ENCODE data around the gene GPR62. TPM values are rescaled to one million over a fixed set of nuclear protein-coding genes. Genes with fewer than 3 reads are reported as not detected.

Gene GPR62
- total and polyA plus RNA-seq, 7 donors, result 0.03 to 1.1 (median 0.71) TPM; not detected in 4

DNA sequence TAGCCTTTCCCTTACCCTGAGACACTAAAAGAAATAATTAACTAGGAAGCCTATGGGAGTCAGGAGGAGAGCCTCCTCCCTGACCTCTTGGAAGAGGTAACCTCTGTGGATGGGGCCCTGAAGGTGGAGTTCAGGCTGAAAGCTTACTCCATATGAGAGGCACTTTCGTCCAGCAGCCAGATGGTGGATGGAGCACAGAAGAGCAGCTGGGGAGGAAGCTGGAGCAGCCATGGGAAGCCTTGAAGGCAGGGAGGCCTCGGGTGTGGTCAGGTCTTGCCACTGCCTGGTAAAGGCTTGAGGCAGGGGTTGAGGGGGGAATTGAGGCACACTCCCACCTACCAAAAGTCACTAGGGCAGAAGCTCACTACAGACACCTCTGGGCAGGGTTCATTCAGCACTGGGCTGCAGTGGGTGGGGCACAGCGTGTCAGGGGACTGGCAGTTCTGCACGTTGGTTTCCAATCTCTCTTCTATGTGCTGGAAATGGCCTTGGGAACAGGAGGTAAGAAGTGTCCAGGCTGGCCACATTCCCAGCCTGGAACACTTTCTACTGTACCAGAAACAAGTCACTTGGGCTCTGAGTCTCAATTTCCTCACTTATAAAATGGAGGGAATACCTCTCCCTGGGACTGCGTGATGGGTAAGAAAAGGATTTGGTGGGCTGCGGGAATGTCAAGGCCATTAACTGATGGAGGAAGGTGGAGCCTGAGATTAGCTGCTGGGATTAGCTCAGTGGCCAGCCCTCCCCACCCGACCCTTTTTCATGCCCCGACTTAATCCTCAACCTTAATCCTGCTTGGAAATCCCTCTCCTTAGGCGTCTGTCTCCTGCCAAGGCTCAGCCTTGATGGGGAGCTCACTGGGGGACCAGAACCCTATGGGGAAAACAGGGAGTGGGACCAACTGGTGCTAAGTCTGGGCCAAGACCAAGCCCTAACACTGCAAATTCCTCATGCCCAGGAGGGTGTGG, 6.7 kb downstream of the GPR62 start:
- no peak overlapping the region for H3K27ac ChIP-seq
- intact Hi-C loops (cut with DNase I), result loop anchor here (10.0 kb wide), 1 partner anchor 567 kb away; the partner anchor contains the start of gene RBM15B
- no peak for DNase-seq
- no peak overlapping the region for H3K4me3 ChIP-seq
- H3K4me1 ChIP-seq, result peaks cover 0 to 43% (median 30%) of the 10 kb centered on the region in 4 donors
- TF ChIP-seq EP300 (IDR thresholded peaks at IDR 0.05), result no peak
- TF ChIP-seq, protein P1, sequence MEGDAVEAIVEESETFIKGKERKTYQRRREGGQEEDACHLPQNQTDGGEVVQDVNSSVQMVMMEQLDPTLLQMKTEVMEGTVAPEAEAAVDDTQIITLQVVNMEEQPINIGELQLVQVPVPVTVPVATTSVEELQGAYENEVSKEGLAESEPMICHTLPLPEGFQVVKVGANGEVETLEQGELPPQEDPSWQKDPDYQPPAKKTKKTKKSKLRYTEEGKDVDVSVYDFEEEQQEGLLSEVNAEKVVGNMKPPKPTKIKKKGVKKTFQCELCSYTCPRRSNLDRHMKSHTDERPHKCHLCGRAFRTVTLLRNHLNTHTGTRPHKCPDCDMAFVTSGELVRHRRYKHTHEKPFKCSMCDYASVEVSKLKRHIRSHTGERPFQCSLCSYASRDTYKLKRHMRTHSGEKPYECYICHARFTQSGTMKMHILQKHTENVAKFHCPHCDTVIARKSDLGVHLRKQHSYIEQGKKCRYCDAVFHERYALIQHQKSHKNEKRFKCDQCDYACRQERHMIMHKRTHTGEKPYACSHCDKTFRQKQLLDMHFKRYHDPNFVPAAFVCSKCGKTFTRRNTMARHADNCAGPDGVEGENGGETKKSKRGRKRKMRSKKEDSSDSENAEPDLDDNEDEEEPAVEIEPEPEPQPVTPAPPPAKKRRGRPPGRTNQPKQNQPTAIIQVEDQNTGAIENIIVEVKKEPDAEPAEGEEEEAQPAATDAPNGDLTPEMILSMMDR (IDR thresholded peaks at IDR 0.05), result no peak
- no peak for TF ChIP-seq POLR2AphosphoS5 (IDR thresholded peaks at IDR 0.05)
- TF ChIP-seq POLR2A (IDR thresholded peaks at IDR 0.05), result no peak
- no peaks in the 10 kb centered on the region for H3K9me3 ChIP-seq
- no peaks in the 10 kb centered on the region for H3K27me3 ChIP-seq
- WGBS, 2 donors, result 63 to 72% methylated on average over 9 of the region's 9 CpGs
- peaks cover 0 to 35% (median 9%) of the 10 kb centered on the region in 4 donors for H3K36me3 ChIP-seq

DNA sequence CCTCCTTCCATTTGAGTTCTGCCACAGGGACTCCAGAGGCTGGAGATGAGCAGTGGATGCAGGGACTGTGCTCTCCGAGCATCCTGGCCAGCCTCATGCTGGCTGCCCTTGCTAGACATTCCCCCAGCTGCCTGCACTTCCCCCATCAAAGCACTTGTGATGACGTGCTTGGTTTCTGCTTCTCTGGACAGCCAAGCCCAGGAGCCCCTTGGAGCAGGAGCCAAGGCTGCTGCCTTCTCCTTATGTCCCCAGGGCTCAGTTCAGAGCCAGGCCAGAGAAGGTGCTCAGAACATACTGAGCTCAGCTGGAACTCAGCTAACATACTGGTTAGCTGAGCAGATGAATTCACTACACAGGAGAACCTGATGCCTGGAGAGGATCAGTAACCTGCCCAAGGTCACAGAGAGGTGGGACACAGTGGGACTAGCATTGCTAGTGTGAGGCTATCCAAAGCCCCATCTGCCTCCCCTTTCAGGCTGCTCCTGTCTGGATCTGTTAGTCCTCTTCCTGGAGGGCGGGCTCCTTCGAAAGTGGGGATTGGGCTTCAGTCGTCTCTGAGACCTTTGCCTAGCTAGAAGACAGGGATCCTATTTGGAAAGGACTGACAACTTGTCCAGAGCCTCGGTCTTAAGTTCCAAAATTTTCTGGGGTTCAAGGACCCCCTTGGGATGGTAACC, 7.8 kb downstream of the GPR62 start:
- WGBS, 2 donors, result 82 to 88% methylated on average over 6 of the region's 6 CpGs
- no peaks in the 10 kb centered on the region for H3K27me3 ChIP-seq
- no peak overlapping the region for H3K4me3 ChIP-seq
- H3K9me3 ChIP-seq, result no peaks in the 10 kb centered on the region
- TF ChIP-seq, protein P1 (IDR thresholded peaks at IDR 0.05), result no peak
- TF ChIP-seq EP300 (IDR thresholded peaks at IDR 0.05) (no peak), POLR2AphosphoS5 (IDR thresholded peaks at IDR 0.05) (peak in 1 of 4 donors; percentile 11), POLR2A (IDR thresholded peaks at IDR 0.05) (no peak)
- no peak for DNase-seq
- peaks cover 0 to 29% (median 7%) of the 10 kb centered on the region in 4 donors for H3K36me3 ChIP-seq
- H3K27ac ChIP-seq, result peak overlapping the region in 2 of 4 donors; percentile 37 to 43
- peaks cover 0 to 44% (median 35%) of the 10 kb centered on the region in 4 donors for H3K4me1 ChIP-seq
- intact Hi-C loops (cut with DNase I), result loop anchor here (10.0 kb wide), 1 partner anchor 568 kb away; the partner anchor contains the start of gene RBM15B

DNA sequence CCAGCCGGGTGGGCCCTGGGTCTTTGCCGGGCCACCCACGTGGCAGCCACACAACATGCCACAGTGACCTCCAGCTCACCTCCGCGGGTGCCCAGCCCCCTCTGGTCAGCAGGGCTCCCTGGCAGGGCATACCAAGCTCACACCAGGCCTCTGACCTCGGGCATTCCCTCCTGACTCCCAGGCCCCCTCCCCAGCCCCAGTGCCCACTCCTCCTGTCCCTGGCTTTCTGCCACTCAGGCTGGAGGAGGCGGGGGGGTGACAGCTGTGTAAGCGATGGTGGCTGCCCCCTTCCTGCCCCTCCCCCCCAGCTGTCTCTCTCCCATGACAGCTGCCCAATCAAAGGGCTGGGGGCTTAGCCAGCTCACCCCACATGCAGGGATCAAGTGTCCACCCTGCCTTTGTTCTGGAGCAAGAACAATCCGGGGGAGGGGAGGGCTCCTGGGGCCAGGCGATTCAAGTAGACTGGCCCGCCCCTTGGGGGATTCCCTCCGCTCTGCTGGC, 8.8 kb downstream of the GPR62 start:
- WGBS, 2 donors, result 81 to 84% methylated on average over 12 of the region's 12 CpGs
- intact Hi-C loops (cut with DNase I), result loop anchor here (10.0 kb wide), 1 partner anchor 569 kb away; the partner anchor contains the start of gene RBM15B
- H3K36me3 ChIP-seq, result peaks cover 0 to 19% (median 7%) of the 10 kb centered on the region in 4 donors
- no peaks in the 10 kb centered on the region for H3K27me3 ChIP-seq
- peaks cover 0 to 54% (median 42%) of the 10 kb centered on the region in 4 donors for H3K4me1 ChIP-seq
- TF ChIP-seq, protein P1 (IDR thresholded peaks at IDR 0.05), result no peak
- no peak for TF ChIP-seq POLR2A (IDR thresholded peaks at IDR 0.05)
- no peak for TF ChIP-seq EP300 (IDR thresholded peaks at IDR 0.05)
- H3K4me3 ChIP-seq, result no peak overlapping the region
- no peak for DNase-seq
- H3K27ac ChIP-seq, result peak overlapping the region in 3 of 4 donors; percentile 12 to 37 (median 31)
- H3K9me3 ChIP-seq, result no peaks in the 10 kb centered on the region

DNA sequence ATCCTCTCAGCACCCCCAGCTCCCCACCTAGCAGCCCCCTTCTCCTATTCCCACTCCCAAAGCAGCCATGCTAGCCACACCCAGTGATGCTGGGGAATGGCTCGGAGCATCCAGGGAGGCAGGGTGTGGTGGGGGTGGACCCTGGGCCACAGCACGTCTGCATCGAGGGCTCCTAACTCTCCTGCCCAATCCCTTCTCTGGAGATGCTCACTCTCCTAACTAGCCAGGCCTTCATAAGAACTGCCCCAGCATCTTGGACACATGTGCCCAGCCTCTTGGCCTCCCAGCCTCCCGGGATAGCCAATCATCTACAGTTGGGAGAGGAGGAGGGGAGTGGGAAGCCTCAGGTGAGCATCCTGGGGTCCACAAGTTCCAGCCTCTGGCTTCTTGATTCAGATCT, 9.3 kb downstream of the GPR62 start:
- no peak for DNase-seq
- WGBS, 2 donors, result 73 to 74% methylated on average over 4 of the region's 4 CpGs
- Histone ChIP-seq H3K36me3 (peaks cover 0 to 14% (median 7%) of the 10 kb centered on the region in 4 donors), H3K27me3 (no peaks in the 10 kb centered on the region), H3K4me3 (no peak overlapping the region), H3K27ac (peak overlapping the region in 1 of 4 donors; percentile 31), H3K4me1 (peaks cover 0 to 56% (median 42%) of the 10 kb centered on the region in 4 donors), H3K9me3 (no peaks in the 10 kb centered on the region)
- TF ChIP-seq POLR2AphosphoS5 (IDR thresholded peaks at IDR 0.05), result no peak
- TF ChIP-seq EP300 (IDR thresholded peaks at IDR 0.05), result no peak
- TF ChIP-seq POLR2A (IDR thresholded peaks at IDR 0.05), result no peak
- TF ChIP-seq, protein P1 (IDR thresholded peaks at IDR 0.05), result no peak
- intact Hi-C loops (cut with DNase I), result loop anchor here (10.0 kb wide), 1 partner anchor 570 kb away; the partner anchor contains the start of gene RBM15B

Data from sigmoid colon (tissue), 7 donors.